HG02678 (cell line): ENCODE measurements around the gene HERC2.
A peak's percentile ranks its signal among the peaks of the same experiment; 100 is the strongest.

ENCODE experiments used
- ATAC-seq: cut with Tn5 transposase; IDR thresholded peaks from one replicate; pipeline ENCODE4 v1.9.1; 2021; ENCODE audit warnings: mild to moderate bottlenecking, moderate library complexity; ENCODE audit not compliant: unreplicated experiment

The HERC2 gene

DNA sequence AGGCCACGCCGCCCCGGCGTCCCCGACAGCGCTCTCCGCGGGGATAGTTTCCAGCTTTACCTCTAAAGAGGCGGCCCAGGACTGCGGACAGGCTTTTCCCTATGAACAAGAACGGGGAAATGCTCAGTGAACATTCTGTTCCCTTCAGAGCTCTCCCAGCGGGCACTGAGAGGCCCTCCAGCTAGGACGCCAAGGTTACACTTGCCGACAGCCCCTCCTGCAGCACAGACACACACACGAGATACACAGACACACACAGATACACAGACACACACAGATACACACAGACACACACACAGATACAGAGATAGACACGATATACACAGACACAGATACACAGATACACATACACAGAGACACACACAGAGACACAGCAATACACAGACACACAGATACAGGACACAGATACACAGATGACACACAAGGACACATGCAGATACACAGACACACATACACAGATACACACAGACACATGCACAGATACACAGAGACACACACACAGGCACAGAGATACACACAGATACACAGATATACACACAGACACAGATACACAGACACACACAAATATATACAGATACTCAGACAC lies 222.3 kb downstream of the HERC2 start:
- ATAC-seq = no peak

DNA sequence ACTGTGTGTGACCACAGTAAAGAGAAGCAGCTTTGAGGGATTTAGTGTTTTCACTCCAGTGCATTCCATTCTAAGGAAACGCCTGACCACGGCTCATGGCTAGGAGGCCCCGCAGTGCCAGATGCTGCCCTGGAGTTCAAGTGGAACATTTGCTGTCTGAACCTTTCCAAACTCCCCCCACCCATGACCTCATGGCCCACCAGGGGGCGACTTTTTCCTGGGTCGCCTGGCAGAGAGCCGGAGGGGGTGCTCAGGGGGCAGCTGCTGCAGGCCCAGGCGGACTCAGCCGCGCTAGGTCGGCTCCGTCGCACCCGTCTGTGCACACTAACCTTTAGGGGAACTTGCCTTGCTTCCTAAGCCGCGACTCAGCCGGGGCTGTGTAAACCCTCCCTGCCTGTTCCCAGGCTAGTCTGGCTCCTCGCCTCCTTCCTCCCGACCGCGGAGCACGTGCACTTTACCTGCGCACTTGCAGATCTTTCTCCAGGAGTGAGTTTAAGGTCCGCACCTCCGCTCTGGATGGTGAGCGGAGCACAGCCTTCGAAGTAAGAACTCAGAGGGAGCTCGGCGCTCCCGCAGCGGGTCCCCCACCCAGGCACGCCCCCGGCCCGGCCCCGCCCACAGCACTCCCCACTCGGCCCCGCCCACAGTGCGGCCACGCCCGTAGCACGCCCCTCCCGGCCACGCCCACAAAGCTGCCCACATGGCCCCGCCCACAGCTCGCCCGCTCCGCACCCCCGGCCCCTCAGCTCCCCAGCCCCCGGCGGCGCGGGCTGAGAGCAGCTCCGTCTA lies 223.0 kb downstream of the HERC2 start, which contains the start of gene OCA2:
Gene OCA2 (minus strand): TSS at position 550 of the 789 bp plus-strand sequence. CDS start 17,441 bp downstream, outside the sequence.
- ATAC-seq = no peak

DNA sequence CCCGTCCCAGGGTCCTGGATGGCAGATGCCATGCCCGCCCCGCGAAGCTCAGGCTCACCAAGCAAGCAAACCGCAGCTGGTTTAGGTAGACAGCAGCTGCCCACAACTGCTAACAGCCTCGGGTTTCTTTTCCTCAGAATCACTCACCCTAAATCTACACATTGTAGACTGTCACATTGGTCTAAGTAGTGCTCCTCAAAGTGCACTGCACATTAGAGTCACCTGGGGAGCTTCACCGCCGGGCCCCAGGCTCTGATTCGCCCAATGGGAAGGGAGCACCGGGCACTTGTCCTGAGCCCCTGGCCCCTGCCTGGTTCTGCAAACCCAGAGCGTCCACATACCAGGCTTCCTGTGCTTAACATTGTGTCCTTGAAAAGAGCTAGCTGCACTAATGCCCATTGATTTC lies 223.6 kb downstream of the HERC2 start:
- ATAC-seq = no peak

DNA sequence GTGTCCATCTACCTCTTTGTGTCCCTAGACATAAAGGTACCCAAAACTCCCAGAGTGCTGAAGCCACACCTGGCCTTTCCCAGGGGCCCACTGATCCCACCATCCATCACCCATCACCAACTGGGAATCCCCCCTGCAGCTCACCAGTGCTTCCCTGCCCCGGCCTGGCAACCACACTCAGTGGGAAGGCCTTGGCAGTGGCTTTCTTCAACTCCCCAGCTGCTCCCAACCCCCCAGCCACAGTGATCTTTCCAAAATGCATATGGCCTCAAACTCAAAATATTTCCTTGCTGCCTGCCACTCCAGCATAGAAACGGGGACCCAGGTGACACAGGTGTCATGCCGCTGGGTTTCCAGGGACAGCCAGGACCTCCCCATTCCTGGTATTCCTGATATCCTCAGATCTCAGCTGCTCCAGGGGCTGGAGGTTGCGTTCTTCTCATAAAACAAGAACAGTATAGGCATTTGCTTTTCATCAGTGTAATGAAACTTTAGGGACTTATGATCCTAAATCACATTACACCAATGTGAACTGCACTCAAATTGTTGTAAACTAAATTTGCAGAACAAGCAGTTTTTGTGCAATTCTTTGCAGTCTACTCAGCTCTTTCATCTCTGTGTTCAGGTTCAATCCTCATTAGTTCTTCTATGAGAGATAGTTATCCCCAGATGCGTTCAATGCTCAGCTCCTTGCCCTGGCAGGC lies 224.2 kb downstream of the HERC2 start:
- ATAC-seq = no peak

DNA sequence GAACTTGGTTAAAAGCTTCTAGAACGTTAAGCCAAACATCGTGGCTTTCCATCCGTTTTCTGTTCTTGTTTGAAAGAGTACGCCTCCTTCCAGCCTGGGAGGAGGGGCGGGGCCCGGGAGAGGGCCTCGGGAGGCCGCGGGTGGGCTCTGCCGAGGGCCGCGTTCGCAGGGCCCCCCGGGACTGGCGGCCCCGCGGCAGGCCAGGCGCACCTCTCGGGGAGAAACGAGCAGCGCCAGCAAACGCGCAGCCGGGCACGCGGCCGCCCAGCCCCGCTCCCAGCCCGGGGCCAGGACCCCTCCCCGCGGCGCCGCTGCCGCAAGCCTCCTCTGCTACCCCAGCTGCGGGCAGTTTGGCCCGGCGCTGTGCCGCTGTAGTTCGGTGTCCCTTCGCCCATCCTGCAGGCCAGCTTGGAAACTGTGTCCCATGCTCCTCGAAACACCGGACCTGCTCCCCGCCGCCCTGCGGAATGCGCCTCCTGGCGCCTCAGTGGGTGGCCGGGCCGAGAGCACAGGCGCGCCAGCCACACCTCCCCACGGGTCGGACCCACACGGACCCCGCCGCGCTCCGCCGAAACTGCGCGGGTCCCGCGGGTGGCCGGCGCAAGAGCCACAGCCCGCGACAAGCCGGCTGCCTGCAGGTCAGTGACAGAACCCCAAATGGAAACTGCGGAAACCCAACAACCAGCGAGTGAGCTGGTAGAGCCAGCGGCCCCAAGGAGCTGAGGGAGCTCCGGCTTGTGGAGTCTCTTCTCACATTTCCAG lies 225.1 kb downstream of the HERC2 start:
- no peak for ATAC-seq

DNA sequence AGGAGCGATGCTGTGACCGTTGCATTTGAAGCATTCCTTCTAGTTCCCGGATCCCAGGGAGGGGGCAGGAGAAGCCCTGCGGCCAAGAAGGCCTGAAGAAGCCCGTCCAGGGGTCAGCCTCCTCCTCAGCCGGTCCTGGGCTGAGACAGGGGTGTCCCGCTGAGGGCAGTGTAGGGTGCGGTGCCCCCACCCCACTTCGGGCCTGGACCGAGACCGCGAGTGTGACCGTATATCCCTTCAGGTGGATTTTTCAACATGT lies 225.6 kb downstream of the HERC2 start:
- peak; percentile 13 for ATAC-seq

DNA sequence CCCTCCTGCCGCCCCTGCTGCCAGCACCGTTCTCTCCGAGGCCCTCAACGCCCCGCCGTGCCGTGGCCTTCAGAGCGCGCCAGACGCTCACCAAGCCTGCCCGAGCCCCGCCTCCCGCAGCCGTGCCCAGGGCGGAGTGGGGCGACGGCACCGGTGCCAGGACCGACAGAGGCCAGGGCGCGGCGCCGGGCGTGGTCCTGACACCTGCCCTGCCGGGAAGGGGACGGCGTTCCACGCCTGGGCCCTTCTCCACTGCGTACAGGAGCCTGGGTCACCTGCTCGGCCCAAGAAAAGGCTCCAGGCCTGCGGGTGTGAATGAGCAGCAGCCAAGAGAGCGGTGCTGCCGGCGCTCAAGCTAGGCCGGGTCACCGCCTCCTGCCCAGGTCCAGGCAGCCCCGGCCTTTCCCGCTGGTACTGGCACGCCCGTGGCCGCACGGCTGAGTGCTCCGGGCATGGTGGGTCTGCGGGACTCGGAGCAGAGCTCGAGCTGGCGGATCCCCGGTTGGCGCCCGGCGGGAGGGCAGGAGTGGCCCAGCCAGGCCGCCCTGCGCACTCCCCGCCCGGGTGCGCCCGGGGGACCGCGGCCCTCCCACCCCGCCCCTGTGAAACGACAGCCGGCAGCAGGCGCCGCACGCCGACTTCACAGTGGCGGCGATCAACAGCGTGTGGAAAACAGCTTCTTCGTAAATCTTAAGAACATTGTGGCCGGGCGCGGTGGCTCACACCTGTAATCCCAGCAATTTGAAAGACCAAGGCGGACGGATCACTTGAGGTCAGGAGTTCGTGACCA lies 227.1 kb downstream of the HERC2 start:
- ATAC-seq = no peak

DNA sequence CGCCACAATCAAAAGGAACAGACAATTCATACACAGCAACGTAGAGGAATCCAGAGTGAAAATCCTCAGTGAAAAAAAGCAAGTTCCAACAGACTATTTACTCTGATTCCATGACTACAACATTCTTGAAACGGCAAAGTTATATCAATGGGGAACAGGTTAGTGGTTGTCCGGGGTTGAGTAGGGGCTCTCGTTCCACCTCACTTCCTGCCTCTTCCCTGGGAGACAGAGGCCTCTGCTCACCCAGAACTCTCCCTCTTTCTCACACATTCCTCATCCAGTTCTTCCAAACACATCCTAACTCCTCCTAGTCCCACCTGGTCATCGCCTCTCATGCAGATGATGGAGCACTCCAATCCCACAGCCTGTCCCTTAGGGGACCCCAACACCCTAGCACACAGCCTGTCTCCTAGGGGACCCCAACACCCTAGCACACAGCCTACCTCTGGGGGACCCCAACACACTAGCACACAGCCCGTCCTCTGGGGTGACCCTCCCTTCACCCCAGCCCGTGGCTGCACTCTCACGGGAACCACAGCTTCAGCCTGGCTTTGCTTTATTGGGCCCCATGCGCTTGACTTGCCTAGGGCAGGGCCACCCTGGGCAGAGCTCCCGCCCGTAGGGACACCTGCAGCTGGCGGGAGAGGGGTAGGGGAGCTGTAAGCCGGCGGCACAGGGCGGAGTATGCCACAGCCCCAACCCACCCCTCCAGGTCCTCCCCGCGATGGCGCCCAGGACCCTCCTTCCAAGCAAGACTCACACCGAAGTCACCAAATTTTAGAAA lies 228.0 kb downstream of the HERC2 start:
- ATAC-seq = no peak

DNA sequence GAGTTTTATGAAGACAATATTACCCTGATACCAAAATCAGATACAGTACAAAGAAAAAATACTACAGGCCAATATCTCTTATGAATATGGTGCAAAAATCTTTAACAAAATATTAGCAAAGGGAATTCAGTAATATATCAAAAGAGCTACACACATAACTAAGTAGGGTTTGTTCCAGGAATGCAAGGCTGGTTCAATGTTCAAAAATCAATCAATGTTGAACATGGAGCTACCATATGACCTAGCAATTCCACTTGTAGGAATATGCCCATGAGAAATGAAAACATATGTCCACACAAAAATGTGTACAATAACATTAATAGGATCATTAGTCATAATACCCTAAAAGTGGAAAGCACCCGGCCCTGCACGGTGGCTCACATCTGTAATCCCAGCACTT lies 230.7 kb downstream of the HERC2 start:
- ATAC-seq = no peak

DNA sequence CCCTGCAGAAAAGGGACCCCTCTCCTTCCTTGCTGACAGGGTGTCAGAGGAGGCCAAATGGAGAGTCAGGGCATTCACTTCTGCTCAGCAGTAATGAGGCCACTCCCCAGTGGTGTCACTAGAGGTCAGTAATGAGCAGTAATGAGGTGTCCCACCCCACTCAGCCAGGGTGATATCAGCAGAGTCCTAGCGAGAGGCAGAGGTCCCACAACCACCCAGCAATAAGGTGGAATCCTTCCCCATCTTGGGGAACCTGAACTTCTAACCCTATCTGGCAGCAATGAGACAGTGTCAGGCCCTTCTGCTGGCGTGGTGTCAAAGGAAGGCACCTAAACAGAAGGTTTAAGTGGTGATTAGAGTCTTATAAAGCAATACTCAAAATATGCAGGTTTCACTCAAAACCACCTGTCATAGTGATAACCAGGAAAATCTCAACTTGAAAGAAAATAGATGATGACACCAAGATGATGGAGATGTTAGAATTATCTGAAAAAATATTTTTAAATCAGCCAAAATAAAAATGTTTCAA lies 235.7 kb downstream of the HERC2 start:
- ATAC-seq = peak; percentile 97

DNA sequence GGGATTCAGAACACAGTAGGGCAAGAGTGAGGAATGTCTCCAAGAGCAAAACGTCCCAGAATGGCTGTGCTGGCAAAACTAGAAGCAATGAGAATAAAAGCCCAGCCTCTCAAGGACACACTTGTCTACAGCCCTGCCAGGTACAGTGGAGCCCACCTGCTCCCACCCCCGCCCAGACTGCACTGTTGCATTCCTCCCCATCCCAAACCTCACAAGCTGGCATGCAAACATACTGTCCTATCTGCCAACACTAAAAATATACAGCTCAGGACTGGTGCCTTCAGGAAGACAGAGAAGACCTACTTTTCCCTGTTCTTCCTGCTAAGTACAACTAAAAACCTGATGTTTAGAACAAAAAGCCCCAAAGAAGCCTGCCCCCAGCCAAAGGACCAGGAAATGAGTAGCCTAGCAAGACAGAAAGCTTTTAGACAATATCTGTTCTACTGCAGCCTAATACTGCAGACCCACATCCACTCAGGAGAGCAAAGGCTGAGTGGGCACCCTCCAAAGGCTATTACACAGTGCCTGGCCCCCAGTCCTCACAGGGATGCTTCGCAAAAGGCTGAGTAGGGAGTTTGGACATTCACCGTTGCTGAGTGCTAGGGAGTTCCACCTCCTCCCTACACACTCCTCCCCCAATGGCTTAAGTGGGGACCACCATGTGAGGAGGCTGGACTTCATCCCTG lies 236.3 kb downstream of the HERC2 start:
- peak; percentile 14 for ATAC-seq

DNA sequence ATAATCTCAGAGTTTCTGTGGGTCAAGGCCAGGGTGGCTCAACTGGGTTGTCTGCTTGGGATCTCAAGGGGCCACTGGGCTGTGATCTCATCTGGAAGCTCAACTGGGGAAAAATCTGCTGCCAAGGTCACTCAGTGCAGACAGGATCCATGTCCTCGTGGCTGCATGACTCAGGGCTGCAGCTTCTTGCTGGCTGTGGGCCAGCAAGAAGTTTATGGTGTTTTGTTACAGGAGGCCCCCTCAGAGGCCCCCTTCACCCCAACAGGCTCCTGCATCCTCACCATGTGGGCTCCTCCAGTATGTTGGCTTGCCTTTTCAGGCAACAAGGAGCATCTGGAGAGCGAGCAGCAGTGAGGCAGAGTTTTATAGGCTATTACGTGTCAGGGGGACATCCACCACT lies 237.4 kb downstream of the HERC2 start:
- no peak for ATAC-seq

DNA sequence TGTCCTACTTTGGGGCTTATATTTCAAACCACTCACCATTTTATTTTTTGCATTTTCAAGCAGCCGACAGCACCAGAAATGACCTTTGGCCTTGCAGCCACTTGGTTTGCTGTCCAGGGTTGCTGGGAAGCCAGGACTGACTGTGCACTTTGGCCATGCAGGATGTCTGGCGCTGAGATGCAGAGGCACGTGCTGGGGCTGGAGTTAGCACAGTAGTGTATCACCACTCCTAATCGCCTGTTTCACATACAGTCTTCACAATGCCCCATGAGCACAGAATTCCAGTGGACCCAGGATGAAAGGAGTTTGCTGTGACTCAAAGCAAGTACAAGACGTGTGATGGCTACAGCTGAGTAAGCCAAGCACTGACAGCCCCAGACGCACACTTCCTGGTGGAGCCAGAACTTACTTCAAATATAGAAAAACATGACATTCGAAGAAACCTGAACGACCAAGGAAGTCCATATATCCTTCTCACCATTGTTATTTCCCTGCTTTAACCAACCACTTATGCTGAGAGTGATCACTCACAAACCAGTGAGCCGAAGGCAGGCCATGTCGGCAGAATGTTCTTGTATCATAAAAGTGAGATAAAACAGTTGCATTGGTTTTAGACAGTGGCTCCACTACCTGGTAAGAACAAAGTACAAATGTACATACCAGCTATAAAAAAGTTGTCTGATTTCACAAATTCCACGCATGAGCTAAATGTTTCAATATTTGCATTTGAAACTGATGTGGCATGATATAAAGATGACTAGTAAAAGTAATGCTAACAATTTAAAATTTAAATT lies 238.9 kb downstream of the HERC2 start:
- ATAC-seq = no peak

DNA sequence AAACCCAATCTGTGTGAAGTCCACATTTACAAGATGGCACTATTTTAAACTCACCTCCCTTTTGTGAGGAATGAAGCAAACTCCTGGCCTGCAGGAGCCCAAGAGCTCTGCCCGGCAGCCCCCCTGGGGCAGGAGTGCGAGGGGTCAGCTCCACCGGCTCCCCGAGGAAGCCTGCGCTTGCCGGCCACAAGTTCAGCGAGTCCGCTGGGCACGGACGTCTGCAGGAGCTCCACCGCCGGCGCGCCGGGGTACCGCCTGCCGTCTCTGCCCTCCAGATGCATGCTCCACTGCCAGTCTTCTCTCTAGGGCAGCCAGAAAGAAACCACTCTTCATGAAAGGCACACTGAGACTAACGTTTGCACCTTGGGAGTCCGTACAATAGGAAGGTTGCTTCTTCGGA lies 240.4 kb downstream of the HERC2 start:
- ATAC-seq = no peak

DNA sequence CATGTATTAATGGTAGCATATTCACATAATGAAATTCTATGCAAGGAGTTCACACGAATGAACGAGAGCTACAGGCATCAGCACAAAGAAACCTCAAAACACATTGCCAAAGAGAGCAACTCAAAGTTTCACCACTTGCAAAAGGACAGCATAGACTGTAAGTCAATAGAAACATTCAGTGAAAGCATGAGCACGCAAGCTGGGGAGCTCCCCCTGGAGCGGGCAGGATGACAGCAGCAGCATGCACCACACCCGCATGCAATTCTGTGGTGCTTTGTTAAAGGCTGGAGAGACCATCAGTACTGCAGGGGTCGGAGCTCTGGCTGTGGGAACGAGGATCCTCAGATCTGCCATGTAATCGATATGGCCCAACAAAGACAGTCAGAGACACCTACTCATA lies 241.6 kb downstream of the HERC2 start:
- no peak for ATAC-seq

DNA sequence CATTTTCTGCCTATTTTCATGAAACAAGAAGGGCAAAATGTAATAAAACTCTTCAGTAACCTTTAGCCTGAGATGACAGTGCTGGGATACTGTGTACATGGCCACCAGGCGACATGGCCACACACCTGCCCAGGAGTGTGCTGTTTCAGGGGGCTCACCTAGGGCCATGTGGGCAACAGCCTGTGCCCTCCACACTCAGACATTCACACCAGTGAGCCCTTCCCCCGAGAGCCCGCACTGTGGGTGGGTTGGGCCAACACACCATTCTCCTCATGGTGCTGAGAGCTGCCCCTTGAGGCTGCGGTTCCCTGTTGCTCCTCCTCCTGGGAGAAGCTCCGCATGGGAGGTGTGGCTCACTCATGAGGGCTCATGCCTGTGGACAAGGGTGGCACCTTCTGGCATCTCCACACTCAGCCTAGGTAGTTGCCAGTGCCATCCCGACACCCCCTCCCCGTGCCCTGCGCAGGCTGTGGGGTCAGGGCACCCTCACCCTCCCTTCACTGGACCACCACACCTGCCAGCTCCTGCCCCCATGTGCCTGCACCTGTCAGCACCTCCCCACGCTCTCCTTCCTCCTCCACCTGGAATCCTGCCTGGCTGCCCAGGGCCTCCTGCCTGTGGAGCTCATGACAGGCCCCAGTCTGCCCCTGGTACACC lies 242.5 kb downstream of the HERC2 start:
- ATAC-seq = no peak

DNA sequence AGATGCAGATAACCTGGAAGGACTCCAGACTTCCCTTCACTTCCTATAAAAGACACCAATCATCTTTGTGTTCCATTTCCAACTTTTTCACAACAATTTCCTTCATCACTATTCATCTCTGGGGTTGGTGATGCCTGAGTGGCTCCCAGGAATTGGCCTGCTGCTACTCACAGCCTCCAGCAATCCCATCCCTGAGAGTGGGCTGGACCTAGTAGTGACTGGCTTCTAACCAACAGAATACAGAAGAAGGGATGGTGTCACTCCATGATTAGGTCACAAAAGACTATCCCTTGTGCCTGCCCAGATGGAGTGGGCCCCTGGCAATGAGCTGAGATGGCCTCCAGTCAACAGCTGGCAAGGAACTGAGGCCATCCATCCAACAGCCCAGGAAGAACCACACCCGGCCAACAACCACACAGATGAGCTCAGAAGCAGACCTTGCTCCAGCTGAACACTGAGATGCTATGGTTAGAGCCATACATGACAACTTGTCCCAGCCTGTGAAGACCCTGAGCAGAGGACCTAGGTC lies 243.7 kb downstream of the HERC2 start:
- ATAC-seq = no peak

DNA sequence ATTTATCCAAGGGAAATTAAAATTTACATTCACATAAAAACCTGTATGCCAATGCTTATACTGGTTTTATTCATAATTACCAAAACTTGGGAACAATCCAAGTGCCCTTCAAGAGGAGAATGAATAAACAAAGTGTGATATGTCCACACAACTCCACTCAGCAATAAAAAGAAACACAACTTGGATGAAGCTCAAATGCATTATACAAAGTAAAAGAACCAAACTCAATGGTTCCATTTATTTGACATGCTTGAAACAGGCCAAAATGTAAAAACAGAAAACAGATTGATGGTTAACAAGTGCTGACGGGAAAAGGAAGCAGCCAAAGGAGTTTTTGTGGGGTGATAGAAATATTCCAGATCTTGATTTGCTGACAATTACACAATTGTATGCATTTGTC lies 246.4 kb downstream of the HERC2 start:
- no peak for ATAC-seq
